IMR-90 (cell line): ENCODE data around the gene CREG2. TPM values are rescaled to one million over a fixed set of nuclear protein-coding genes. Genes with fewer than 3 reads are reported as not detected.

Source experiments
- ATAC-seq: fragments of 200-7000 bp; cut with Tn5 transposase; 2 replicates; pipeline ENCODE4 v1.9.1; 2020; ENCODE audit warnings: low read depth, mild to moderate bottlenecking, moderate library complexity
- BruUV-seq: library from RNA; stranded (reverse); fragments of 400-500 nt; replicated peaks from 2 replicates; lab custom pipeline; 2021; lab: Mats Ljungman, UMichigan
- CTCF ChIA-PET: fragments of 300-600 bp; formaldehyde crosslinking; extraction: SDS; loops from one replicate; lab custom pipeline; 2021; ENCODE audit warnings: antibody characterized with exemption; lab: Yijun Ruan, JAX
- POLR2A ChIA-PET: fragments of 300-600 bp; sonication (Branson Sonifier 250); formaldehyde crosslinking; loops from one replicate; lab custom pipeline; 2022; ENCODE audit warnings: antibody characterized with exemption; ENCODE audit not compliant: unreplicated experiment; lab: Charles Lee
- DNase-seq: peaks from one replicate; pipeline ENCODE4 v3.0.0; 2013
- H2AFZ ChIP-seq: replicated peaks from 2 replicates; pipeline ENCODE3; 2013; ENCODE audit warnings: low read length, mild to moderate bottlenecking; ENCODE audit not compliant: poor library complexity
- H2AK5ac ChIP-seq: 2 replicates; pipeline ENCODE4 v1.6.1; 2013; ENCODE audit warnings: low read depth, low read length, inconsistent platforms
- H2AK9ac ChIP-seq: replicated peaks from 2 replicates; pipeline ENCODE3; 2013; ENCODE audit warnings: mild to moderate bottlenecking, low read depth, low read length, moderate library complexity; ENCODE audit not compliant: poor library complexity
- H2BK120ac ChIP-seq: 2 replicates; pipeline ENCODE4 v1.6.1; 2013; ENCODE audit warnings: low read depth, low read length, inconsistent platforms
- H2BK15ac ChIP-seq: 3 replicates; pipeline ENCODE4 v1.6.1; 2013; ENCODE audit warnings: low read depth, low read length, inconsistent platforms
- H2BK20ac ChIP-seq: 2 replicates; pipeline ENCODE4 v1.6.1; 2013; ENCODE audit warnings: low read depth, mild to moderate bottlenecking, inconsistent platforms, low read length, moderate library complexity
- H2BK5ac ChIP-seq: 2 replicates; pipeline ENCODE4 v1.6.1; 2013; ENCODE audit warnings: mild to moderate bottlenecking, low read depth, low read length, inconsistent platforms; ENCODE audit not compliant: poor library complexity, severe bottlenecking
- H3K14ac ChIP-seq: replicated peaks from 2 replicates; pipeline ENCODE4 v1.6.1; 2013; ENCODE audit warnings: low read depth, low read length, inconsistent platforms
- H3K18ac ChIP-seq: 2 replicates; pipeline ENCODE4 v1.6.1; 2013; ENCODE audit warnings: low read depth, low read length, control low read depth
- H3K23ac ChIP-seq: 2 replicates; pipeline ENCODE4 v1.6.1; 2013; ENCODE audit warnings: low read depth, low read length, inconsistent platforms
- H3K27ac ChIP-seq: 2 replicates; pipeline ENCODE4 v1.5.1; 2013; ENCODE audit warnings: mild to moderate bottlenecking, control low read depth, low read length; ENCODE audit not compliant: insufficient read depth
- H3K27me3 ChIP-seq: 2 replicates; pipeline ENCODE4 v1.6.1; 2013; ENCODE audit warnings: low read length; ENCODE audit not compliant: control insufficient read depth, insufficient read depth
- H3K36me3 ChIP-seq: 2 replicates; pipeline ENCODE4 v1.6.1; 2013; ENCODE audit warnings: low read length, mixed read lengths; ENCODE audit not compliant: control insufficient read depth, insufficient read depth
- H3K4ac ChIP-seq: 2 replicates; pipeline ENCODE4 v1.6.1; 2013; ENCODE audit warnings: low read depth, low read length, inconsistent platforms
- H3K4me1 ChIP-seq: 2 replicates; pipeline ENCODE4 v1.6.1; 2013; ENCODE audit warnings: low read length, mixed read lengths; ENCODE audit not compliant: control insufficient read depth, insufficient read depth
- H3K4me2 ChIP-seq: 2 replicates; pipeline ENCODE4 v1.6.1; 2013; ENCODE audit warnings: low read depth, mild to moderate bottlenecking, control low read depth, low read length, moderate library complexity
- H3K4me3 ChIP-seq: 2 replicates; pipeline ENCODE4 v1.5.1; 2013; ENCODE audit warnings: low read depth, mild to moderate bottlenecking, control low read depth, low read length, moderate library complexity; ENCODE audit not compliant: insufficient read depth
- H3K56ac ChIP-seq: 2 replicates; pipeline ENCODE4 v1.6.1; 2013; ENCODE audit warnings: low read length, inconsistent platforms; ENCODE audit not compliant: insufficient read depth; ENCODE audit errors: extremely low read depth
- H3K79me1 ChIP-seq, 2 experiments: 2 replicates each; pipeline ENCODE4 v1.6.1; 2013; ENCODE audit warnings: low read length in 2 of 2, inconsistent platforms in 1 of 2, low read depth in 1 of 2
- H3K9ac ChIP-seq: 2 replicates; pipeline ENCODE4 v1.6.1; 2013; ENCODE audit warnings: low read depth, low read length, control low read depth
- H3K9me1 ChIP-seq: 2 replicates; pipeline ENCODE4 v1.6.1; 2013; ENCODE audit warnings: low read length, inconsistent platforms; ENCODE audit not compliant: insufficient read depth
- H3K9me3 ChIP-seq: 2 replicates; pipeline ENCODE4 v1.6.1; 2013; ENCODE audit warnings: low read length; ENCODE audit not compliant: control insufficient read depth, insufficient read depth
- H4K20me1 ChIP-seq: 2 replicates; pipeline ENCODE4 v1.6.1; 2013; ENCODE audit warnings: low read length, inconsistent platforms; ENCODE audit not compliant: insufficient read depth
- H4K5ac ChIP-seq: 2 replicates; pipeline ENCODE4 v1.6.1; 2013; ENCODE audit warnings: mild to moderate bottlenecking, low read depth, low read length, control low read depth
- H4K8ac ChIP-seq, 2 experiments: 2 replicates each; pipeline ENCODE4 v1.6.1; 2013; ENCODE audit warnings: low read depth in 2 of 2, low read length in 2 of 2, control low read depth in 1 of 2, inconsistent platforms in 1 of 2
- H4K91ac ChIP-seq: 2 replicates; pipeline ENCODE4 v1.6.1; 2013; ENCODE audit warnings: low read depth, low read length, inconsistent platforms; ENCODE audit not compliant: insufficient read depth
- SMC3 ChIP-seq: fragments of 150-350 bp; IDR thresholded peaks from 2 replicates; pipeline ENCODE4 v1.6.1; 2016; ENCODE audit warnings: low read depth, mild to moderate bottlenecking, antibody characterized with exemption, low read length, moderate library complexity
- WGBS, 2 experiments: methylation state at CpG; one replicate each; pipeline versions ENCODE4 v1.1.5 to v1.1.7; 2013; ENCODE audit warnings: missing lambda C conversion rate in 2 of 2; ENCODE audit not compliant: insufficient read length in 1 of 2; ENCODE audit errors: extremely low coverage in 2 of 2; 5-methylcytosine and 5-hydroxymethylcytosine counted together
- dilution Hi-C: fragments of 300-500 bp; cut with HindIII; formaldehyde crosslinking; loops from one replicate; pipeline ENCODE4 v1.14.3; 2018; ENCODE audit warnings: low sequenced_read_pairs; ENCODE audit not compliant: unreplicated experiment
- in situ Hi-C: fragments of 300-500 bp; cut with MboI; formaldehyde crosslinking; loops from 3 replicates; pipeline ENCODE4 v1.14.3; 2019; ENCODE audit warnings: low sequenced_read_pairs, inconsistent platforms, mixed read lengths
- intact Hi-C: fragments of 100-400 bp; cut with micrococcal nuclease; formaldehyde crosslinking; loops from 2 replicates; pipeline ENCODE4 v1.10.0; 2022
- polyA plus RNA-seq, 3 experiments: library from polyadenylated mRNA; depleted of rRNA; stranded (reverse); fragments of >200 nt; gene quantifications; 2 replicates each; pipeline ENCODE4 v1.2.3, GENCODE V29; 2012; ENCODE audit warnings: low replicate concordance in 1 of 3
- total RNA-seq: library from RNA; depleted of rRNA; stranded (reverse); fragments of >200 nt; gene quantifications from 2 replicates; pipeline ENCODE4 v1.2.3, GENCODE V29; 2012

CREG2 gene
- total and polyA plus RNA-seq, 2 of the 4 experiments (the other 2 are of a cell fraction): 0.17 TPM; not detected in 1

- H3K27ac ChIP-seq: no peak overlapping the region
- peaks cover 0 to 7% of the 10 kb centered on the region in 2 experiments; a peak in 1 of 4 replicates for H3K79me1 ChIP-seq
- peaks cover 8% of the 10 kb centered on the region; the same call in 1 of the 2 replicates for H3K9me1 ChIP-seq
- ChIA-PET POLR2A (no interaction called here), CTCF (interaction anchor here (1.7 kb wide), 1 partner anchor 11 kb away, joined by 5 read pairs; the partner anchor contains the start of gene CREG2)
- DNase-seq: no peak
- TF ChIP-seq SMC3: no peak
- no peak overlapping the region for H3K18ac ChIP-seq
- no peak overlapping the region for H3K4me2 ChIP-seq
- in situ Hi-C loops: no loop called here
- H3K27me3 ChIP-seq: no peaks in the 10 kb centered on the region
- H3K9me3 ChIP-seq: no peaks in the 10 kb centered on the region
- ATAC-seq: no peak
- H3K14ac ChIP-seq: no peak overlapping the region
- dilution Hi-C loops: no loop called here
- no peaks in the 10 kb centered on the region for H4K20me1 ChIP-seq
- no CpG with 5 or more reads among the region's 10 CpGs for WGBS, 2 experiments
- no peaks in the 10 kb centered on the region for H3K36me3 ChIP-seq
- H3K4ac ChIP-seq: no peak overlapping the region
- no peak overlapping the region for H3K23ac ChIP-seq
- H3K4me3 ChIP-seq: no peak overlapping the region
- H4K91ac ChIP-seq: no peak overlapping the region
- H2AK5ac ChIP-seq: no peak overlapping the region; the same call in 1 of the 2 replicates
- peak overlapping the region; percentile 18 for H2AK9ac ChIP-seq
- no peak overlapping the region for H3K9ac ChIP-seq
- H2AFZ ChIP-seq: no peak overlapping the region
- H2BK5ac ChIP-seq: no peak overlapping the region
- 0 out of 3 replicates have a peak overlapping the region, but pooled peaks have one; percentile 36 for H2BK15ac ChIP-seq
- no peak overlapping the region for H4K5ac ChIP-seq
- H2BK20ac ChIP-seq: peak overlapping the region; percentile 10; the same call in 1 of the 2 replicates
- no peak overlapping the region for H3K56ac ChIP-seq
- H4K8ac ChIP-seq: no peak overlapping the region
- no peak overlapping the region for H2BK120ac ChIP-seq
- BruUV-seq: no TSS peak
- H3K4me1 ChIP-seq: peaks cover 8% of the 10 kb centered on the region
- intact Hi-C loops: no loop called here
Measured at GRCh38 chr2:101398116-101398821, 11.0 kb upstream of the CREG2 start.
